Cerebellar cortex (tissue), 1 donor: ENCODE data around the gene MBD3L2.
"Not testable (repeated sequence)": the region's sequence is repeated elsewhere in the genome, so short reads cannot be mapped to it uniquely, and the experiment has no call there.

Experiments
- DNase-seq: peaks from one replicate; pipeline ENCODE4 v3.0.0-alpha.2; 2015; ENCODE audit warnings: low spot score

MBD3L2 gene

DNA sequence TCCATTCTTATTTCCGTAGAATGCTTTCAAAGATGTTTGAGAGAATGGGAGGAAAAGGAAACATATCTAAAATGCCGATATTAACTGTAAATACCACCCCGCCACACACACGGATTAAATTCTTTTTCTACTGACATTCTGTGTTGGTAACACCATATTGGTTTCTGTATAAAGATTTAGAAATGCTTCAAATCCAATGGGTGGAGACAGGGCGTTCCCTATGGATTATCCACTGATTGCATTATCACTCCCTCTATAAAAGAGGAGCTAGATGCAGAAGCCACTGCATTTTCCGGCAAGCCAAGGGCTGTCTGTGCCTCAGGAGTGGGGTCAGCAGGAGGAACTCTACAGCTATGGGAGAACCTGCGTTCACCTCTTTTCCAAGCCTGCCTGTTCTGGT, at the start of gene MBD3L2:
Gene MBD3L2, plus strand, starts transcription at position 301 of the 400 bp plus-strand sequence. Its CDS starts 53 bp downstream, at position 354.
- not testable (repeated sequence) for DNase-seq

DNA sequence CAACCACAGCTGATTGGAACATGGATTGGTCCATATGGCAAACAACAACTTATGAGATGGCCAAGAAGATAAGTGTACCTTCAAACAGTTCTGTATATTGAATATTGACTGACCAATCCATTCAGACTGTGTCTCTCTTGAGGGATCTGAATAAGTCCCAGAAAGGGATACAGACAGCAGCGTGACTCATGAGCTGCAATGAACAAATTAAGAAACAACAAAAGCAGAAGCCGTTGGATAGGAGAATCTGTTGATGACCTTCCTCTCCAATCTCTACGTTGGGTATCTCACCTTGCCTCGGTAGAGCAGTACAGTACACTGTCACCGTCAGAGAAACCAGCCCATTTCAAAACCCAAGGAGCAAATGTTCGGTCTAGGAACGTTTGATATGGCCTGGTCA, 49.2 kb upstream of the MBD3L2 start:
- DNase-seq, result no peak

DNA sequence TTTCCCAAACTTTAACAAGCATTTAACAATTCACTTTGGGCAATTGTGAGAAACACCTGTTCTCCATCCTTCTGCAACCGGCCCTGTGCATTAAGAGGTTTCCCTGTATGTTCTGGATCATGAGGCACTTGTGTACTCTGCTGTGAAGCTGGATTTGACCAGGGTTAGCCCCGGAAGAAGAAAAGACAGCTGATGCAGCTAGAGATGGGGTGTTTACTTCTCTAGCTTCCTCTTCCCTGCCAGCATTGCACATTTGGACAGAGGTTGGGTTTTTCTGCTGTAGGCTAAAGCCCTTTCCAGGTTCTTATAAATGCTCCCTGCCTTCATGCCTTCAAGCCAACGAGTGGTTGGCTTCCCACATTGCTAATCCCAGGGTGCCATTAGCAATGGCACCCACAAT, 48.8 kb upstream of the MBD3L2 start:
- no peak for DNase-seq

DNA sequence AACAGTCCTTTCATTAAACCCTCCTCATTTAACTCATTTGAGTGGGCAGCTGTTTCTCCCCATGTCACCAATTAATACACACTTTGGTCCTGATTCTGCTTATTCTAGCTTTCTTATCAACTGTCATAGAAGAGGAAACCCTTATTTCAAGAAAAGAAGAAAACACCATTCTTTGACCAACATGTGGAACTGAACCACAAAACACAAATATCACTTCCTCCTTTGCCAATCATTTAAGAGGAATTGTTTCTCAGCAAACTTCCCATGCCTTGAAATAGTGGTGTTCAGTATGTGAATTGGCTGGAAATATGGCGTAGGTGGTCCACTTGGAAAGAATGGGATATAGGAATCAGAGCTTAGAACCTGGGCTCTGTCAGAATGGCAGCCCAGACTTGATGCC, 48.3 kb upstream of the MBD3L2 start:
- DNase-seq, result no peak

DNA sequence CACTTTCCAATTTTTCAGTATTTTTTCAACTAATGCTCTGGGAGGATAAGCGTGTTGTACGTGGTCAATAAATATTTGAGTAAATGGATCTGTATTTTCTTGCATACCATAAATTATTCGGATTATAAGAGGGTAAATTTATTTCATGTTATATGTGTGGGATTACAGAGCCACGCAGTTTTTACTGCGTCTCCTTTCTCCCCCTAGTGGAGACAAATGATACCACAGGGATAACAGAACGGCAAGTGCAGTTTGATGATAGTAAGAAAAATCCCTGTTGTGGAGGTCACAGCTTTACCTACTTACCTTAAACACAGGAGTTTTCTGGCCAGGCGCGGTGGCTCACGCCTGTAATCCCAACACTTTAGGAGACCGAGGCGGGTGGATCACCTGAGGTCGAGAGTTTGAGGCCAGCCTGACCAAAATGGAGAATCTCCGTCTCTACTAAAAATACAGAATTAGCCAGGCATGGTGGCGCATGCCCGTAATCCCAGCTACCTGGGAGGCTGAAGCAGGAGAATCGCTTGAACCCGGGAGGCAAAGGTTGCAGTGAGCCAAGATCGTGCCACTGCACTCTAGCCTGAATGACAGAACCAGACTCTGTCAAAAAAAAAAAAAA, 44.7 kb upstream of the MBD3L2 start:
- no peak for DNase-seq

DNA sequence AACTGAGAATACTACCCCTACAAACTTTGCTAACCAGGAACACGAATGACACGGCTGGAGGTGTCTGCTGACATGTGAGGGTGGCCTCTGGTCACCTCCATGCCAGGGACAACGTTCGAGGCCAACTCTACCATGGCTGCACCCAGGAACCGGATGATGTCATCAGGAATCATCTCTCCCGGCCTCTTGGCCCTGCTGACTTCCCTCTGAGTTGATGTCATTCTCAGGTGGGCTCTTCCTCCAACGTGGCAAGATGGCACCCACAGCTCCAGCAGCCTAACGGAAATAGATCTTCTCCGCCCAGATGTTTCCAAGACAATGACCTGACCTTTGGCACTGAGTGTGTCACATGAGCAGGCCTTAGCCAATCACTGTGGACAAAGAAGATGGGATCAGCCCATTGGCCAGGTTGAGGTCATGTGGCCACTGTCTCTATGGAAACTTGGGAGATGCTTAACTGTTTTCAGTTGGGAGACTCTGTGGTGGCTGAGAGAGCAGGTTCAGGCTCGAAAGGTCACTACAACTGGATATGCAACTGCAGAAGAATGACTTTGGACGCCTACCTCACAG, 42.9 kb upstream of the MBD3L2 start:
- no peak for DNase-seq

DNA sequence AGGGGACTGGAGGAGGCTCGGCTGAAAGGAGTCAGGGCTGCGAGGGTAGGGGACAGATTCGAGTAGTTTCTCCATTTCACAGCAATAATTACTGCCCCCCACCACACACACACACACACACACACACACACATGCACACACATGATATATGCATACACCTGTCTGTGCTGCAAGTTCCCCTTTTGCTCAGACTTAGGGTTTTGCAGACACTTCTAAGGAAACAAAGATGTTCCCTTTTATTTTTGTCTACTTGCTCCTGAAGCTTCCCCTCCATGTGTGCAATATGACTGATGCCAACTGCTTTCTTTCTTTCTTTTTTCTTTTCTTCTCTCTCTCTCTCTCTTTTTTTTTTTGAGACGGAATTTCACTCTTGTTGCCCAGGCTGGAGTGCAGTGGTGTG, 41.3 kb upstream of the MBD3L2 start:
- no peak for DNase-seq

DNA sequence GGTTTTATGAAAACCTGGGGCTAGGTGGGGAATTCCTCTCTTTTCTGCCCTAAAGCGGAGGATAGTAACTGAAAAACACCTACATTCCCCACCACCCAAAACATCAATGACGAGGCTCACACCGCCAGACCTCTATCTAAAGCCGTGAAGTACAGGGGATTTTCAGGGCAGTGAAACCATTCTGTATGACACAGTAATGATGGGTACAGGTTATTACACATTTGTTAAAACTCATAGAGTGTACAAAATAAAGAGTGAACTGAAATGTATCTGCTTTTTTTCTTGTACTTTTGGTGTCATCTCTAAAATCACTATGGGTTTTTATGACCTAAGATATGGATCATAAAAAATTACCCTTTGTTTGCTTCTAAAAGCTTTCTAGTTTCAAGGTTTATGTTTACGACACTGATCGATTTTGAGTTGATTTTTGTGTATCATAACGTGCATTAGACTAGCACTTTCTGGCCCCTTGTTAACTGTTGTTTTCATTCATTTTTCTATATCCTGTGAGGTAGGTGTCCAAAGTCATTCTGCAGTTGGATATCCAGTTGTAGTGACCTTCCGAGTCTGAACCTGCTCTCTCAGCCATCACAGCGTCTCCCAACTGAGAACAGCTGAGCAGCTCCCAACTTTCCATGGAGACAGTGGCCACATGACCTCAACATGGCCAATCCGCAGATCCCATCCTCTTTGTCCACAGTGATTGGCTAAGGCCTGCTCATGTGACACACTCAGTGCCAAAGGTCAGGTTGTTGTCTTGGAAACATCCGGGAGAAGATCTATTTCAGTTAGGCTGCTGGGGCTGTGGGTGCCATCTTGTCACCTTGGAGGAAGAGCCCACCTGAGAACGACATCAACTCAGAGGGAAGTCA, 38.2 kb upstream of the MBD3L2 start:
- DNase-seq, result no peak

DNA sequence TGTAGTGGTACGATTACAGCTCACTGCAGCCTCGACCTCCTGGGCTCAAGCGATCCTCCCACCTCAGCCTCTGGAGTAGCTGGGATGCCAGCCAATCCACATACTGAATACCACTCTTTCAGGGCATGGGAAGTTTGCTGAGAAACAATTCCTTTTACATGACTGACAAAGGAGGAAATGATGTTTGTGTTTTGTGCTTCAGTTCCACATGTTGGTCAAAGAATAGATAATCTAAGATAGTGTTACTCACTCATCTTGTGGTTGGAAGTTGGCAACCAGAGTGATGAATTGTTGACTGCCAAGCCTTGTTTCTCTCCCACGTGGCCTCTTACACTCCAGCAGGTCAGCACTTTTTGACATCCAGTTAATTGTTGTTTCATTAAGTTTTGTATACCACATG, 35.4 kb upstream of the MBD3L2 start:
- no peak for DNase-seq

DNA sequence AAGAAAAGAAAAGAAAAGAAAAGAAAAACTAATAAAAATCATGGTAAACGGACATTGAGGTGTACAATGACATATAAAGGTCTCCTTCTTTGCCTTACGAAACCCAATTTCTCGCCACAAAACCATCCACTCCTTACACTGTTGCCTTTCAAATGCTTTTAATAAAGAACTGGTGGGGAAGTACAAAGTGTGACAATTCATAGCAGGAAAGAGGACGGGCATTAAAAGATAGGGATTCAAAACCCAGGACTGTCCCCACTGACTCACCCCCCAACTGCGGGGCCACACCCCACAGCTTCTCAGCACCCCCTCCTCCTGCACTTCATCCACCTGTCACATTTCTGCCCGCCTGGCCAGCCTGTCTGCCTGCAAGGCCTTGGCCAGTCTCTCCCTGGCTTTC, 30.3 kb upstream of the MBD3L2 start:
- no peak for DNase-seq

DNA sequence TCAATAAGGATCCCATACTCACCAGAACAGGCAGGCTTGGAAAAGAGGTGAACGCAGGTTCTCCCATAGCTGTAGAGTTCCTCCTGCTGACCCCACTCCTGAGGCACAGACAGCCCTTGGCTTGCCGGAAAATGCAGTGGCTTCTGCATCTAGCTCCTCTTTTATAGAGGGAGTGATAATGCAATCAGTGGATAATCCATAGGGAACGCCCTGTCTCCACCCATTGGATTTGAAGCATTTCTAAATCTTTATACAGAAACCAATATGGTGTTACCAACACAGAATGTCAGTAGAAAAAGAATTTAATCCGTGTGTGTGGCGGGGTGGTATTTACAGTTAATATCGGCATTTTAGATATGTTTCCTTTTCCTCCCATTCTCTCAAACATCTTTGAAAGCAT, 27.8 kb upstream of the MBD3L2 start, which contains the start of gene MBD3L2B:
Gene MBD3L2B, minus strand, starts transcription at position 101 of the 400 bp plus-strand sequence. Its CDS starts 34 bp downstream, at position 67.
- DNase-seq, result not testable (repeated sequence)

DNA sequence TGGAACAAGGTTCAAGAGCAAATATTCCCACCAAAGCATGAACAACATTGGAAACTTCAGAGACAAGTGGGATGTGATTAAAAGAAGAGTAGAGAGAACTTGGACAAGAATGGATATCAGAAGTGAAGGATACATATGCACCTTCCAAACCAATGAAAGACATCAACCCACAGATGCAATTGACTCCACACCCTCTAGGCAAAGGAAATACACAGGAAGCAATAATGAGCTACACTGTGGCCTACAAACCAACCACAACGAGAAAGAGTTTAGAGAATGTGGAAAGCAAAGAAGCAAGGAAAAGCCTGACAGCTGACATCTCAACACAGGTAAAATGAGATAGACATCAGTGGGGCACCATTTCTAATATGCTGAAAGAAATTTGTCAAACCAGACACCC, 20.3 kb upstream of the MBD3L2 start:
- DNase-seq, result not testable (repeated sequence)

DNA sequence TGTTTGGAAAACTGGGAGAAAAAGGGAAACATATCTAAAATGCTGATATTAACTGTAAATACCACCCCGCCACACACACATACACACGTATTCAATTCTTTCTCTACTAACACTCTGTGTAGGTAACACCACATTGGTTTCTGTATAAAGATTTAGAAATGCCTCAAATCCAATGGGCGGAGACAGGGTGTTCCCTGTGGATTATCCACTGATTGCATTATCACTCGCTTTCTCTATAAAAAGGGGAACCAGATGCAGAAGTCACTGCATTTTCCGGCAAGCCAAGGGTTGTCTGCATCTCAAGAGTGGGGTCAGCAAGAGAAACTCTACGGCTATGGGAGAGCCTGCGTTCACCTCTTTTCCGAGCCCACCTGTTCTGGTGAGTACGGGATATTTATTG, 18.8 kb upstream of the MBD3L2 start, which contains the start of gene MBD3L5:
Gene MBD3L5, plus strand, starts transcription at position 301 of the 400 bp plus-strand sequence. Its CDS starts 34 bp downstream, at position 335.
- not testable (repeated sequence) for DNase-seq

DNA sequence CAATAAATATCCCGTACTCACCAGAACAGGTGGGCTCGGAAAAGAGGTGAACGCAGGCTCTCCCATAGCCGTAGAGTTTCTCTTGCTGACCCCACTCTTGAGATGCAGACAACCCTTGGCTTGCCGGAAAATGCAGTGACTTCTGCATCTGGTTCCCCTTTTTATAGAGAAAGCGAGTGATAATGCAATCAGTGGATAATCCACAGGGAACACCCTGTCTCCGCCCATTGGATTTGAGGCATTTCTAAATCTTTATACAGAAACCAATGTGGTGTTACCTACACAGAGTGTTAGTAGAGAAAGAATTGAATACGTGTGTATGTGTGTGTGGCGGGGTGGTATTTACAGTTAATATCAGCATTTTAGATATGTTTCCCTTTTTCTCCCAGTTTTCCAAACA, 9.0 kb upstream of the MBD3L2 start, which contains the start of gene MBD3L4:
Gene MBD3L4, minus strand, starts transcription at position 101 of the 400 bp plus-strand sequence. Its CDS starts 35 bp downstream, at position 66.
- not testable (repeated sequence) for DNase-seq

DNA sequence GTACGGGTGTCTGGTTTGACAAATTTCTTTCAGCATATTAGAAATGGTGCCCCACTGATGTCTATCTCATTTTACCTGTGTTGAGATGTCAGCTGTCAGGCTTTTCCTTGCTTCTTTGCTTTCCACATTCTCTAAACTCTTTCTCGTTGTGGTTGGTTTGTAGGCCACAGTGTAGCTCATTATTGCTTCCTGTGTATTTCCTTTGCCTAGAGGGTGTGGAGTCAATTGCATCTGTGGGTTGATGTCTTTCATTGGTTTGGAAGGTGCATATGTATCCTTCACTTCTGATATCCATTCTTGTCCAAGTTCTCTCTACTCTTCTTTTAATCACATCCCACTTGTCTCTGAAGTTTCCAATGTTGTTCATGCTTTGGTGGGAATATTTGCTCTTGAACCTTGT, 7.6 kb upstream of the MBD3L2 start:
- DNase-seq, result not testable (repeated sequence)

DNA sequence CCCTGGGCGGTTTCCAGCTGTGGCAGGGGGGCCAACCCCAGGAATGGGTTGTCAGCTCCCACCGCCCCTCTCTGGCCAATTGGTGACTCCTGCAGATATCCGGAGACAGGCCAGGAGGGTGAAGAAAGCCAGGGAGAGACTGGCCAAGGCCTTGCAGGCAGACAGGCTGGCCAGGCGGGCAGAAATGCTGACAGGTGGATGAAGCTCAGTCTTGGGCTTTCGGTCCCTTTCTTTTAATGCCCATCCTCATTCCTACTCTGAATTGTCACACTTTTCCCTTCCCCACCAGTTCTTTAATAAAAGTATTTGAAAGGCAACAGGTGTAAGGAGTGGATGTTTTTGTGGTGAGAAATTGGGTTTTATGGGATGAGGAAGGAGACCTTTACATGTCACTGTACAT, 2.3 kb downstream of the MBD3L2 start:
- DNase-seq, result not testable (repeated sequence)

DNA sequence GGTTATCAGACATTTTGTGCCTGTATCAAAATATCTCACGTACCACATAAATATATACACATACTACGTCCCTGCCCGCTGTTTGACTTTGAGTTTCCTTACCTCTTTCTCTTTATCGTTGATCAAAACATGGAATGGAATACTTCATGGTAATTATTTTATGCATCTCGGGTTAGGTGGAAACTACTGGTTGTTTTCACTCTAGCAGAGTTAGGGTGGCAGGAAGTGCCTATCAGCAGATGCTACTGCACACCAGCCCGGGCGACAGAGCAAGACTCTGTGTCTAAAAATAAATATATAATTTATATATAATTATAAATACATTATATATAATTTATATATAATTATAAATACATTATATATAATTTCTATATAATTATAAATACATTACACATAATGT, 3.8 kb downstream of the MBD3L2 start:
- DNase-seq, result not testable (repeated sequence)

DNA sequence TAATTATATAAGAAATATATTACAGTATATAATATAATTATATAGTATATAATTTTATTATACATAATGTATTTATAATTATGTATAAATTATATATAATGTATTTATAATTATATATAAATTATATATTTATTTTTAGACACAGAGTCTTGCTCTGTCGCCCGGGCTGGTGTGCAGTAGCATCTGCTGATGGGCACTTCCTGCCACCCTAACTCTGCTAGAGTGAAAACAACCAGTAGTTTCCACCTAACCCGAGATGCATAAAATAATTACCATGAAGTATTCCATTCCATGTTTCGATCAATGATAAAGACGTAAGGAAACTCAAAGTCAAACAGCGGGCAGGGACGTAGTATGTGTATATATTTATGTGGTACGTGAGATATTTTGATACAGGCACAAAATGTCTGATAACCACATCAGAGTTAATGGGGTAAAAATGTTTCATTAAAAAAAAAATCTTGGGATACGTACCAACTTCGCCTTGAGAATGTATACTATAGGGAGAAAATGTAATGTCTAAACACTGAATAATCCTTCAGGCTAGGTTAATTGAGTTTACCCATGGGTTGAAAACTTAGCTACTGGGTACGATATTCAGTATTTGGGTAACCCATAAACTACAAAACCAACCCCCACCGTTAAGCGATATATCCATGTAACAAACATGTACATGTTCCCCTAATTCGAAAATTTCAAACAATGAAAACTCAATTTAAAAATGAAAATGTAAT, 5.7 kb downstream of the MBD3L2 start:
- not testable (repeated sequence) for DNase-seq

DNA sequence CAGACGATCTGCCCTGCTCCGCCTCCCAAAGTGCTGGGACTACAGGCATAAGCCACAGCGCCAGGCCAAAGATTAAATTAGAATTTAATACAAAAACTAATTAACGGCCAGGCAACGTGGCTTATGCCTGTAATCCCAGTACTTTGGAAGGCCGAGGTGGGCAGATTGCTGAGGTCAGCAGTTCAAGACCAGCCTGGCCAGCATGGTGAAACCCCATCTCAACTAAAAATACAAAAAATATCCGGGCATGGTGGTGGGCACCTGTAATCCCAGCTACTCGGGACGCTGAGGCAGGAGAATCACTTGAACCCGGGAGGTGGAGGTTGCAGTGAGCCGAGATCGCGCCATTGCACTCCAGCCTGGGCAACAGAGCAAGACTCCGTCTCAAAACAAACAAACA, 6.6 kb downstream of the MBD3L2 start:
- DNase-seq, result not testable (repeated sequence)

DNA sequence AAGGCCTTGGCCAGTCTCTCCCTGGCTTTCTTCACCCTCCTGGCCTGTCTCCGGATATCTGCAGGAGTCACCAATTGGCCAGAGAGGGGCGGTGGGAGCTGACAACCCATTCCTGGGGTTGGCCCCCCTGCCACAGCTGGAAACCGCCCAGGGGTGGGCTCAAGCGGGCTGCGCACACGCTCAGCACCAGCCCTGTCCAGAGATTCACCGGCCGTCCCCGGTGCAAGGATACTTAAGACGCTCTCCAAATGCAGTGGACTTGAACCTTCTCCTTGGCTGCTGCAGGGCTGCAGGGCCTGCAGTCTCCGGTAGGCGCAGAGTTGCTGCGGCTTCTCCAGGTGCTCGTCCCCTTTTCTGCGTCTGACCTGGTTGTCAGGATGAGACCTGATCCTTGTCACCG, 7.2 kb downstream of the MBD3L2 start:
- DNase-seq, result not testable (repeated sequence)

DNA sequence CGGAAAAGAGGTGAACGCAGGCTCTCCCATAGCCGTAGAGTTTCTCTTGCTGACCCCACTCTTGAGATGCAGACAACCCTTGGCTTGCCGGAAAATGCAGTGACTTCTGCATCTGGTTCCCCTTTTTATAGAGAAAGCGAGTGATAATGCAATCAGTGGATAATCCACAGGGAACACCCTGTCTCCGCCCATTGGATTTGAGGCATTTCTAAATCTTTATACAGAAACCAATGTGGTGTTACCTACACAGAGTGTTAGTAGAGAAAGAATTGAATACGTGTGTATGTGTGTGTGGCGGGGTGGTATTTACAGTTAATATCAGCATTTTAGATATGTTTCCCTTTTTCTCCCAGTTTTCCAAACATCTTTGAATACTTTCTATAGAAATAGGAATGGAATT, 9.5 kb downstream of the MBD3L2 start, which contains the start of gene MBD3L3:
Gene MBD3L3, minus strand, starts transcription at position 101 of the 400 bp plus-strand sequence. Its CDS starts 71 bp downstream, at position 30.
- not testable (repeated sequence) for DNase-seq

DNA sequence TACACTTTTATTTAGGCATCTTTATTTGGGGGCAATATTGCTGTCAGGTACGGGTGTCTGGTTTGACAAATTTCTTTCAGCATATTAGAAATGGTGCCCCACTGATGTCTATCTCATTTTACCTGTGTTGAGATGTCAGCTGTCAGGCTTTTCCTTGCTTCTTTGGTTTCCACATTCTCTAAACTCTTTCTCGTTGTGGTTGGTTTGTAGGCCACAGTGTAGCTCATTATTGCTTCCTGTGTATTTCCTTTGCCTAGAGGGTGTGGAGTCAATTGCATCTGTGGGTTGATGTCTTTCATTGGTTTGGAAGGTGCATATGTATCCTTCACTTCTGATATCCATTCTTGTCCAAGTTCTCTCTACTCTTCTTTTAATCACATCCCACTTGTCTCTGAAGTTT, 10.9 kb downstream of the MBD3L2 start:
- DNase-seq, result not testable (repeated sequence)
